ENCODE measurements around the gene TRPM1. TPM values are rescaled to one million over a fixed set of nuclear protein-coding genes. Genes with fewer than 3 reads are reported as not detected.

TRPM1 gene
- total RNA-seq, 1 experiment from 2014 or later, result 109 TPM

DNA sequence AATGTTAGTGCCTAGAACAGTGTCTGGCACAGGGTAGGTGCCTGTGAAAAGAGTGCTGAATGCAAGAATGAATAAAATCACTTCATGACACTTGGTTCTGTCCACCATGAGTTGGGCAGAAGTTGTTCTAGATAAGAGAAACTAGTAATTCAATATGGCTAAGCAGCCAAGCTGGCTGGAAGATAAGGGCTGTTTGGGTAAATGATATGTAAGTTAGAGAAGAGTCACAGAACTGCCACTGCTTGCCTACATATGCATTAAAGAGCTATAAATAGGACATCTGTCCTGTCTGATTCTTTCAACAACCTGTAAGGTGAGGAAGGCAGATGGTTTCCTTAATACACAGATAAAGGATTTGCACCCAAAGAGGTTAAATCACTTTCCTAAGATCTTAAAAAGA lies 123.2 kb downstream of the TRPM1 start:
- in situ Hi-C loops (cut with HindIII; ENCODE audit: low pct_unique_long_range_greater_than_20kb, low sequenced_read_pairs), result no loop called here
- no peak for DNase-seq (ENCODE audit: low read depth, low spot score)

DNA sequence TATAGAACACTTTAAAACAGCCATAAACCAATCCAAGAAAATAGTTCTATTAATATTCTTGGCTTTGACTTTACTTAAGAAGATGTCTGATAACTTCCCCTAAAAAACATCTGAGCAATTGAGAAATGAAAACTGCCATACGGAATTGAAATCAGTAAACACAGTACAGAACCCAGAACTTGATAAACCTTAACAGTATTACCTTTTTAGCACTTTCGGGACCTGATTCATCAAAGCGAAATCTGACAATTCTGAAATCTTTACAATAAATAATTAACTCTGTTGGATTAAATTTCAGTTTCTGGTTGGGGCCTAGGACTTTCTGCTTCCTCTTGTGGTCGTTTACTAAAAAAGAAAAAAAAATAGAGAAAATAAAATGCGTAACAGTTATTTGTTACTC lies 127.4 kb downstream of the TRPM1 start:
- in situ Hi-C loops (cut with HindIII; ENCODE audit: low pct_unique_long_range_greater_than_20kb, low sequenced_read_pairs), result no loop called here
- DNase-seq (ENCODE audit: low read depth, low spot score), result no peak

DNA sequence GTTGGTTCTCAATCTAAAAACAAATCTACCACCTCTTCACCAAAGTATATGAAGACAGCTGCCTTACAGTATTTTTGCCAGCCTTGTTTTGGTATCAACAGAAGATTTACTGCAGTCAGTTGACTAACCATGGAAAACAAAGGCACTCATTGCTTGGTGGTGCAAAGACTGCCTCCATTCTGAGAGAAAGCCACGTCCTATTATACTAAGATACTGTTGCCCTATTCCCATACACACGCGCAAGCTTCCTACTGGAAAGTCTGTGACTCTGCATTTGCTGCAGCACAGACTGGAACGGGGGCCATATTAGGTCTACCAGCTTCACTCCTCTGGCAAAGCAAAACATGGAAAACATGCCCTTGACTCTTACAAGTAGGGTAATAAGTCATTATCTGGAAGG lies 128.1 kb downstream of the TRPM1 start:
- in situ Hi-C loops (cut with HindIII; ENCODE audit: low pct_unique_long_range_greater_than_20kb, low sequenced_read_pairs), result no loop called here

DNA sequence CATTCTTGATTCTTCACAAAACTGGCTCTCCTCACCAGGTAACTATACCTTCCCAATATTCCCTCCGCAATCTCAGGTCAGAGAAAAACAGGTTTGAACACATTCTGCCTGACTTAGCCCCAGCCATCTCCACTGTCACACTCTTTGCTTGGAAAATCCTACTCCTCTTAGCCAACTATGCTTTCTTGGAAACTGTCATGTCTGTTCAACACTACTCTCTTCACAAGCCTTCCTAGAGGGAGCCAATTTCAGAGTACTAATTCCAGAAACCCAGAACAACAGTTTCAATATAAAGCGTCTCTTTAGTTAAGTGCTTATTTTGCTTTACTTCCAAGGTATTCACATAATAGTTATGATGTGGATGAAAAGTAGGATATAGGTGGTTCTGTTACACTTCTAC lies 131.8 kb downstream of the TRPM1 start:
- DNase-seq (ENCODE audit: low read depth, low spot score), result no peak
- in situ Hi-C loops (cut with HindIII; ENCODE audit: low pct_unique_long_range_greater_than_20kb, low sequenced_read_pairs), result no loop called here

More for the DNA sequence above, 128.1 kb downstream of the TRPM1 start:
- DNase-seq (ENCODE audit: low read depth, low spot score), result peak; percentile 96

DNA sequence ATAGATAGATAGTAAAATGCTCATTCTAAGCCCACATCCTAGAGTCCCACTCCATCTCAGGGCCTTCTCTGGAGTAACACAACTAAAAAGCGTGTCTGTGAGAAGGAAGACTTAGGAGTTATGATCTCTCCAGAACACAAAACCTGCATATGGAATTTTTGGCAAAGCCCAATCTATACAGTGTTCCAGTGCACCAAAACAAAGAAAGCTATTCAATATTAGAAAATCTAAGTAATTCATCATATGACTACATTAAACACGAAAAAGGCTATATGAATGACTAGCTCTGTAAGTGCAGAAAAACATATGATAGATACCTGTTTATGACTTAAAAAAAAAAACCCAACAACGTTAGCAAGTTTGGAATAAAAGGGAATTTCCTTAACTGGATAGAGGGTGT lies 137.8 kb downstream of the TRPM1 start:
- in situ Hi-C loops (cut with HindIII; ENCODE audit: low pct_unique_long_range_greater_than_20kb, low sequenced_read_pairs), result no loop called here
- peak; percentile 73 for DNase-seq (ENCODE audit: low read depth, low spot score)

DNA sequence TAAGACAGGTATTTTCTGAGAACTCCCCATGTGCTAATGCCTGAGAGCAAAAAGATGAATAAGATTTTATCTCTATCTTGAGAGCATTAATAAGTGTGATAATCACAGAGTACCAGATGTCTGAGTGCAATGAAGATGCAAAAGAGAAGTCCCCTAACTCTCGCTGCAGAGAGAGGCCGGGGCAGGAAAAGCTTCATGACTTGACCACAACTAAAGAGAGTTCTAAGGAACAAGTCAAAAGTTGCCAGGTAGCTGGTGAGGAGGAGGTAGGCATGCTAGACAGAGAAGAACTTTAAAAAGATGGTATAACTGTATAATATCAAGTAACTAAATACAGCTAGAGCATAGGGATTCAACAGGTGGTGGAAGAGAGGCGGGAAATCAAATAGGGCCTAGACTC lies 138.9 kb downstream of the TRPM1 start:
- in situ Hi-C loops (cut with HindIII; ENCODE audit: low pct_unique_long_range_greater_than_20kb, low sequenced_read_pairs), result no loop called here
- no peak for DNase-seq (ENCODE audit: low read depth, low spot score)

DNA sequence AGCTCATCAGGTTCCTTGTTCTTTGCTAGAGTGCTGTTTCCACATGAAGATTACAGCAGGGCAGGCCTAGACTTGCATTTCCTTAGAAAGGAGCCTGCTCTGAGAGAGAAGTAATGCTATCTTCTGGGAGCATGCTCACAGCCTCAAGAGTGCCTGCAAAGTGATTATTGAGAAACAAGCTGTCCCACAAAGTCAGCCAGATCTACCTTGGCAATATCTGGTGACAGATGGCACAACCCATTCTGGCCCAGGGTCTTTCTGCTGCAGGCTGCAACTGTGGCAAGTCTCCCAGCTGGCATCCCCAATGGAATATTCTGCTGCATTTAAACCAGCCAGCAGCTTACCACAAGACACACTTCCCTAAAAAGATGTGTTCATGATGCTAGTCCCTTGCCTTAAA lies 139.4 kb downstream of the TRPM1 start:
- in situ Hi-C loops (cut with HindIII; ENCODE audit: low pct_unique_long_range_greater_than_20kb, low sequenced_read_pairs), result no loop called here
- DNase-seq (ENCODE audit: low read depth, low spot score), result no peak

DNA sequence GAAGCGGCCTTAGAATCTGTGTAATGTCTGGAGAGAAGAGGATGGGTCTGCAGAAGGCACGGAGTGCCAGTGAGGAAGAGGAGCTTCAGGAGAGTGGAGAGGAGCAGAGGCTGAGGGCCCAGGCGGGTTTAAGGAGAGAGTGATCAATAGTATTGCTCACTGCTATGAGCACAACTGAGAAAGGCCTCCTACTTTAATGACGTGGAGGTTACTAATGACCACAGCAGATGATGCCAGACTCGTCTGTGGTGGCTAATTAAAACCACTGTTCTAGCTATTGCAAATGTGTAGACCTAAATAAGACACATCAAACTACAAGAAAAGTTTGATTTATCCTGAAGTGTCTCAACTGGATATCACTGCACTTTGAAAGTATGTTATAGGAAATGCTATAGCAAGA lies 143.3 kb downstream of the TRPM1 start:
- no peak for DNase-seq (ENCODE audit: low read depth, low spot score)
- in situ Hi-C loops (cut with HindIII; ENCODE audit: low pct_unique_long_range_greater_than_20kb, low sequenced_read_pairs), result no loop called here

DNA sequence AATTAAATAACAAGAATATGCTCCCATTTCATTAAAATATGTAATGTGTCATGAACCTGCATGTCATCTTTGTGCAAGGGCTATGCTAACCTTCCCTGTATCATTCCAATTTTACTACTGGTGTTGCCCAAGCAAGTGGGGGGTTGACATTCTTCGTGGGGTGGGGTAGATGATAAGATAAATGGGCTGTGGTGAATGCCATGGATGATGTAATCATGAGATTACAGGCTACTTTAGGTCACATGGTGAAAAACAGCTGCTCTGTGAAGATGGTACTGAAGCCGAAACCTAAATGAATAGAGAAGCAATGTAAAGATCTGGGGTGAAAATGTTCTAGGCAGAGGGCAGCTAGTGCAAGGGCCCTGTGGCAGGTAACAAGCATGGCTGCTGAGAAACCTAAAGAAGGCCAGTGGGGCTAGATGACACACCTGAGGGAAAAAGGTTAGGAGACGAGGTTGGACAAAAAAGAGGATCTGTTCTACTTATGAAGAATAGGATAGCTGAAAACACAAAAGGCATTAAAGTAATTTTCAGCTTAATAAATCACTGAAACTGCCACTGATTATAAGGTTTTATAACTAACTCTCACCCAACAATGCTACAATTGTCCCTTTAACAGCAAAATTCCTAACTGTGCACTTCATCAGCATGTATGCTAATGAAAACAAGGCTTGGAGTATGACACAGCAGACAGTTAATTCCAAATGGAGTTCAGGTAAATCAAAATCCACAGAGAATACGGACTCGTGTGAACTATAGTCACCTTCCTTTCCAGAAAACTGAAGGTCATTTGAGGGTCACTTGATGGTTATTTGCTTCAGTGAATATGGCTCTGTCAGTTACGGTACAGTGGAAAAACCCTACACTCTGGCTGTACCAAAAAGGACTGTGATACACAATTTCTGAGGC lies 145.1 kb downstream of the TRPM1 start:
- DNase-seq (ENCODE audit: low read depth, low spot score), result no peak
- in situ Hi-C loops (cut with HindIII; ENCODE audit: low pct_unique_long_range_greater_than_20kb, low sequenced_read_pairs), result no loop called here

DNA sequence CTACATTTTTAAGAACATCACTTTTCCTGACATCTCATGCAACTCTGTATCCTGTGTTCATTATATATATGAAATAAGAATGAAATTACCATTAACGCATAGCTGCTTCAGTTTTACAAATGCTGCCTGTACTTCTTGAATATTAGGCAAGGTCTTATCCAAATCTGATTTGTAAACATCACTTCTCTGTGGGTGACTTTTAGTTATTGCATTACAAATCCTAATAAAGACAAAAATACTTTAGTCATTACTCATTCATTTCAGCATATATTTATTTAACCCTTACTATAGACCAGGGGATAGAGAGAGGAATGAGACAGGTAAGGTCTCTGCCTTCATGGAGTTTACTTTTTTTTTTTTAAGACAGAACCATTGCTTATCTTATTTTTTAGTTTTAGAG lies 146.9 kb downstream of the TRPM1 start:
- no peak for DNase-seq (ENCODE audit: low read depth, low spot score)
- in situ Hi-C loops (cut with HindIII; ENCODE audit: low pct_unique_long_range_greater_than_20kb, low sequenced_read_pairs), result no loop called here

DNA sequence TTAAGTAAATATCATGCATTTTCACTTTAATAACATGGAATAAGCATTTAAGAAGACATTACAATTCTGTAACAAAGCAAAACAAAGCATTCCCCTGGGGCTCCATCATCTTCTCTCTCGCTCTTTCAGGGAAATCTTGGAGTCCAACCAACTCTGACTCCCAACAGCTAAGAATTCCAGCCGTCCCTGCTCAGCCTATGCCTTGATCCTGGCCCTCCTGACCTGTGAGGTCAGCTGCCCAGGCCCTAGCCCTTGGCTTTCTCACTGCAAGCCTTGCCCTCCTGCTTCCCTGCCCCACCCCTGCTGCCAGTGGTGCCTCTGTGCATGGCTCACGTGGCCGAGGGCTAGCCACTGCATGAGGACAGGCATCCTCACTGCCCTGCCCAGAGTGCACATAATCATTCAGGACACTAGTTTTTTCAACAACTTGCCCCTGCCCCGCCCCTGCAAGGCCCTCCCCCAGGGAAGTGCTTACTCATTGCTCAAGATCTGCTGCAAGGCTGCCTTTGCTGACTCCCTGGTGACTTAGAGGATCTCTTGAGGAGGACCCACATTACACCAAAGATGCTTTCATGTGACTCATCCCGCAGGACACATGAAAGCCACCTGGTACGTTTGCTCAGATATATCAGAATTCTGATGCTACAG lies 147.7 kb downstream of the TRPM1 start:
- peak; percentile 65 for DNase-seq (ENCODE audit: low read depth, low spot score)

DNA sequence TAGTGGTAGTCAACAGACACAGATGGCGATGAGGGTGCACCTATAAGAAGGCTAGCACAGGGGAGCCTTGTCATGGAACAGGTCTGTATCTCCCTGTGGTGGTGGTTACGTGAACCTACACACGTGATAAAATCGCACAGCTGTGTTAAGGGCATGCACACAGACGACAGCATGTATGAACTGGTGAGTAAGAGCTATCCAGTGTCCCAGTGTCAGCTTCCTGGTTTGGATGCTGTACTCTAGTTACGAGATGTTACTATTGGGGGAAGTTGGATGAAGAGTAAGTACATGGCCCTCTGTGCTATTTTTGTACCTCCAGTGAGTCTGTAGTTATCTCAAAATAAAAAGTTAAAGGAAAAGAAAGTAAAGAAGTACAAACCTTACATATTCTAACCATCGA lies 148.3 kb downstream of the TRPM1 start:
- DNase-seq (ENCODE audit: low read depth, low spot score), result no peak

More for the DNA sequence above, 147.7 kb downstream of the TRPM1 start:
- in situ Hi-C loops (cut with HindIII; ENCODE audit: low pct_unique_long_range_greater_than_20kb, low sequenced_read_pairs), result no loop called here

More for the DNA sequence above, 148.3 kb downstream of the TRPM1 start:
- in situ Hi-C loops (cut with HindIII; ENCODE audit: low pct_unique_long_range_greater_than_20kb, low sequenced_read_pairs), result no loop called here

Small RNA genes within 50 kb of the gene (small RNA-seq; reads per million reads assigned to genes)
- gene MIR211 (14.8 to 158 reads per million in 2 experiments), gene RNU6-466P (0 reads per million in 2 experiments)

Other genes with a start within 250 kb of the TRPM1 start
- gene FAN1, start 197.8 kb downstream of the TRPM1 start, total RNA-seq (2014; rRNA removed; shearing (Covaris generic)), result 13.5 and 13.8 TPM in 2 replicates
- 20.8 and 24.2 TPM in 2 replicates for gene MTMR10, start 110.1 kb downstream of the TRPM1 start, total RNA-seq (2014; rRNA removed; shearing (Covaris generic))
- gene KLF13, start 225.1 kb upstream of the TRPM1 start, total RNA-seq (2014; rRNA removed; shearing (Covaris generic)), result 16.8 and 17.3 TPM in 2 replicates

Measured in SK-MEL-5 (cell line).